K562 (cell line): ENCODE measurements around the gene SFXN3. TPM values are rescaled to one million over a fixed set of nuclear protein-coding genes. Genes with fewer than 3 reads are reported as not detected.

ENCODE experiments used
- ATAC-seq: fragments of 200-7000 bp; cut with Tn5 transposase; 3 replicates; pipeline ENCODE4 v1.9.1; 2020; ENCODE audit warnings: moderate library complexity
- BruUV-seq: library from RNA; stranded (reverse); fragments of 400-500 nt; replicated peaks from 2 replicates; lab custom pipeline; 2021; lab: Mats Ljungman, UMichigan
- CTCF ChIA-PET: fragments of 300-600 bp; formaldehyde crosslinking; extraction: SDS; loops from one replicate; lab custom pipeline; 2021; ENCODE audit warnings: low intra/inter-chr PET ratio; lab: Yijun Ruan, JAX
- POLR2A ChIA-PET: fragments of 300-600, 350-650 bp; sonication (Branson Sonifier 250); formaldehyde crosslinking; extraction: SDS; loops from one replicate; lab custom pipeline; 2021; ENCODE audit warnings: antibody characterized with exemption, inconsistent platforms; lab: Yijun Ruan, JAX
- DNase-seq, 4 experiments: peaks; one replicate each; pipeline versions ENCODE4 v3.0.0 to v3.0.0-alpha.2; 2011 to 2018; ENCODE audit warnings: low spot score in 3 of 4, mixed read lengths in 3 of 4; ENCODE audit errors: extremely low read depth in 1 of 4
- FAIRE-seq: peaks from 2 replicates; lab custom pipeline; 2011; peaks lifted over from hg19 to GRCh38; lab: Jason Lieb, UNC
- H2AFZ ChIP-seq: 2 replicates; pipeline ENCODE4 v1.6.0; 2011; ENCODE audit warnings: low read depth, low read length, control low read depth, inconsistent platforms
- H3K27ac ChIP-seq: fragments of 200-600 bp; 3 replicates; pipeline ENCODE4 v1.8.0; 2011; ENCODE audit warnings: low read depth, mild to moderate bottlenecking, control low read depth, inconsistent platforms, low read length, moderate library complexity, mixed read lengths; ENCODE audit errors: extremely low read depth
- H3K27me3 ChIP-seq, 2 experiments: fragments of 300-600 bp in 1 of 2; 2 replicates in 1 of 2; 3 replicates in 1 of 2; pipeline versions ENCODE4 v1.6.0 to v1.8.0; 2011; ENCODE audit warnings: inconsistent platforms in 2 of 2, low read length in 2 of 2, mild to moderate bottlenecking in 1 of 2, mixed read lengths in 1 of 2, moderate library complexity in 1 of 2; ENCODE audit not compliant: control insufficient read depth in 2 of 2, insufficient read depth in 2 of 2
- H3K36me3 ChIP-seq: fragments of 300-600 bp; 3 replicates; pipeline ENCODE4 v1.8.0; 2011; ENCODE audit warnings: mild to moderate bottlenecking, low read length, inconsistent platforms; ENCODE audit not compliant: control insufficient read depth, insufficient read depth
- H3K4me1 ChIP-seq, 2 experiments: fragments of 200-600 bp in 1 of 2; replicated peaks in 1 of 2; 2 replicates in 1 of 2; 3 replicates in 1 of 2; pipeline versions ENCODE4 v1.5.1 to v1.8.0; 2011; ENCODE audit warnings: inconsistent platforms in 2 of 2, low read length in 2 of 2, mild to moderate bottlenecking in 1 of 2, mixed read lengths in 1 of 2, moderate library complexity in 1 of 2; ENCODE audit not compliant: control insufficient read depth in 2 of 2, insufficient read depth in 2 of 2
- H3K4me2 ChIP-seq: 2 replicates; pipeline ENCODE4 v1.6.1; 2011; ENCODE audit warnings: low read length, control low read depth, inconsistent platforms, mixed read lengths; ENCODE audit not compliant: insufficient read depth
- H3K4me3 ChIP-seq: fragments of 200-600 bp; sonication (generic), shearing (Covaris generic); 2 replicates; pipeline ENCODE4 v1.5.1; 2016; ENCODE audit warnings: control low read depth, inconsistent platforms
- H3K79me2 ChIP-seq: fragments of 200-600 bp; 3 replicates; pipeline ENCODE4 v1.8.0; 2011; ENCODE audit warnings: low read length, inconsistent platforms; ENCODE audit not compliant: control insufficient read depth, insufficient read depth
- H3K9ac ChIP-seq, 2 experiments: 2 replicates each; pipeline versions ENCODE4 v1.6.0 to v1.6.1; 2011; ENCODE audit warnings: low read depth in 2 of 2, low read length in 2 of 2, control low read depth in 1 of 2, inconsistent platforms in 1 of 2, mild to moderate bottlenecking in 1 of 2, mixed read lengths in 1 of 2; ENCODE audit not compliant: insufficient read depth in 1 of 2
- H3K9me1 ChIP-seq: one replicate; pipeline ENCODE4 v1.6.0; 2011; ENCODE audit warnings: inconsistent platforms, mild to moderate bottlenecking, low read length, moderate library complexity; ENCODE audit not compliant: control insufficient read depth, insufficient read depth
- H3K9me3 ChIP-seq: replicated peaks from 2 replicates; pipeline ENCODE4 v1.5.1; 2011; ENCODE audit warnings: low read depth, low read length, inconsistent platforms; ENCODE audit not compliant: control insufficient read depth, insufficient read depth
- H4K20me1 ChIP-seq: replicated peaks from 2 replicates; pipeline ENCODE4 v1.6.1; 2011; ENCODE audit warnings: low read length, inconsistent platforms, mixed read lengths; ENCODE audit not compliant: control insufficient read depth, insufficient read depth
- BACH1 ChIP-seq: fragments of 200-800 bp; sonication (Bioruptor generic); IDR thresholded peaks from 2 replicates; pipeline ENCODE4 v1.6.1; 2016; ENCODE audit warnings: missing genetic modification characterization, missing compliant biosample characterization
- ETV1 ChIP-seq: fragments of 450-650 bp; conservative IDR thresholded peaks from 2 replicates; pipeline ENCODE4 v1.6.1; 2016; ENCODE audit warnings: missing genetic modification characterization, control low read depth, low read depth, missing compliant biosample characterization
- FOS ChIP-seq: IDR thresholded peaks from 3 replicates; pipeline ENCODE4 v1.6.1; 2011; ENCODE audit not compliant: insufficient read length; ENCODE audit errors: extremely low read depth
- FOSL1 ChIP-seq: fragments of 200-800 bp; sonication (Bioruptor generic); conservative IDR thresholded peaks from 2 replicates; pipeline ENCODE4 v1.6.1; 2016; ENCODE audit warnings: missing genetic modification characterization, missing compliant biosample characterization
- GATA2 ChIP-seq: sonication (generic); formaldehyde crosslinking; IDR thresholded peaks from 2 replicates; pipeline ENCODE4 v1.4.0; 2020; ENCODE audit warnings: mild to moderate bottlenecking, missing genetic modification reagents
- HBP1 ChIP-seq: fragments of 450-650 bp; formaldehyde crosslinking; IDR thresholded peaks from 2 replicates; pipeline ENCODE4 v1.4.0; 2022; ENCODE audit warnings: missing genetic modification characterization
- HDAC2 ChIP-seq: fragments of 450-650 bp; IDR thresholded peaks from 2 replicates; pipeline ENCODE4 v1.6.1; 2016; ENCODE audit warnings: mild to moderate bottlenecking
- HMGN3 ChIP-seq: IDR thresholded peaks from 2 replicates; pipeline ENCODE4 v1.6.1; 2011; ENCODE audit warnings: borderline replicate concordance, low read depth, mild to moderate bottlenecking, mixed read lengths, low read length; ENCODE audit not compliant: insufficient read length; ENCODE audit errors: extremely low read depth
- IRF9 ChIP-seq: fragments of 450-650 bp; IDR thresholded peaks from 2 replicates; pipeline ENCODE4 v1.6.1; 2016; ENCODE audit warnings: missing biosample characterization, missing genetic modification characterization
- MAFK ChIP-seq: IDR thresholded peaks from 2 replicates; pipeline ENCODE4 v1.6.1; 2011; ENCODE audit warnings: low read length, improper control_type of control experiment
- MYC ChIP-seq, 2 experiments: fragments of 250-450 bp in 1 of 2; sonication (Bioruptor Pico) in 1 of 2; IDR thresholded peaks; 2 replicates each; pipeline versions ENCODE4 v1.5.1 to v1.6.1; 2012 to 2021; ENCODE audit warnings: low read depth in 2 of 2, borderline replicate concordance in 1 of 2, improper control_type of control experiment in 1 of 2, low read length in 1 of 2, mild to moderate bottlenecking in 1 of 2, moderate library complexity in 1 of 2
- RBBP5 ChIP-seq: fragments of 200-600 bp; sonication (generic); IDR thresholded peaks from 2 replicates; pipeline ENCODE4 v1.6.1; 2012; ENCODE audit warnings: borderline replicate concordance, mild to moderate bottlenecking, low read length, control low read depth, inconsistent platforms; ENCODE audit not compliant: insufficient read depth, poor library complexity, severe bottlenecking
- SMAD4 ChIP-seq: fragments of 250-450 bp; sonication (Bioruptor Pico); conservative IDR thresholded peaks from 2 replicates; pipeline ENCODE4 v1.8.0; 2021; ENCODE audit warnings: inconsistent platforms, mild to moderate bottlenecking, moderate library complexity
- SMARCC2 ChIP-seq: fragments of 450-650 bp; IDR thresholded peaks from 2 replicates; pipeline ENCODE4 v1.6.1; 2017; ENCODE audit warnings: antibody characterized with exemption, moderate library complexity, mild to moderate bottlenecking, low read depth
- SREBF2 ChIP-seq: sonication (generic); formaldehyde crosslinking; IDR thresholded peaks from 2 replicates; pipeline ENCODE4 v1.4.0; 2020; ENCODE audit warnings: mild to moderate bottlenecking, missing genetic modification reagents
- THAP7 ChIP-seq: fragments of 250-450 bp; sonication (Bioruptor Pico); IDR thresholded peaks from 2 replicates; pipeline ENCODE4 v1.5.0; 2021
- ZBTB34 ChIP-seq: fragments of 250-450 bp; sonication (Bioruptor Pico); IDR thresholded peaks from 2 replicates; pipeline ENCODE4 v1.8.0; 2021; ENCODE audit warnings: mild to moderate bottlenecking, moderate library complexity
- WGBS: fragments of 100-300 bp; shearing (Covaris generic); methylation state at CpG from one replicate; pipeline ENCODE4 v1.1.6; 2016; ENCODE audit warnings: low coverage, mixed read lengths; ENCODE audit not compliant: insufficient coverage; ENCODE audit errors: missing lambda C conversion rate; 5-methylcytosine and 5-hydroxymethylcytosine counted together
- in situ Hi-C: fragments of 300-500 bp; cut with MboI; formaldehyde crosslinking; loops from 4 replicates; pipeline ENCODE4 v1.15.0; 2018; ENCODE audit warnings: inconsistent platforms, mixed read lengths
- intact Hi-C: fragments of 100-400 bp; cut with micrococcal nuclease; formaldehyde crosslinking; loops from 2 replicates; pipeline ENCODE4 v1.14.2; 2022
- polyA plus RNA-seq, 8 experiments: library from polyadenylated mRNA; depleted of rRNA in 4 of 8; stranded (reverse) in 5 of 8; unstranded in 3 of 8; fragments of >200 nt; fragmentation: Nextera tagmentation in 2 of 8; fragmentation: Illumina TruSeq in 1 of 8; extraction: Ambion mirVana in 2 of 8; extraction: Trizol in 1 of 8; gene quantifications; 2 replicates each; pipeline versions ENCODE4 v1.2.1 to v1.2.3, GENCODE V29; 2011 to 2014; ENCODE audit warnings: inconsistent platforms in 1 of 8, missing spikeins in 1 of 8
- total RNA-seq, 7 experiments: library from RNA; depleted of rRNA in 6 of 7; stranded (reverse); fragments of >200 nt in 6 of 7; fragmentation: Illumina TruSeq in 2 of 7; extraction: Trizol in 2 of 7; gene quantifications; 2 replicates each; pipeline versions ENCODE4 v1.2.1 to v1.2.3, GENCODE V29; 2011 to 2021; ENCODE audit warnings: low replicate concordance in 1 of 7

The SFXN3 gene
- total and polyA plus RNA-seq, 9 of the 15 experiments (the other 6 are each of a cell fraction or from before 2014, with no cell fraction given): 0.24 to 4.6 (median 0.86) TPM

GRCh38 chr10:101035916-101036702 lies 5.1 kb downstream of the SFXN3 start:
- Histone ChIP-seq H3K36me3 (no peaks in the 10 kb centered on the region), H2AFZ (no peak overlapping the region), H4K20me1 (no peaks in the 10 kb centered on the region), H3K9me3 (no peaks in the 10 kb centered on the region), H3K79me2 (no peaks in the 10 kb centered on the region), H3K4me2 (no peak overlapping the region), H3K27ac (no peak overlapping the region), H3K27me3 (no peaks in the 10 kb centered on the region), H3K4me1 (peaks cover 12 to 28% of the 10 kb centered on the region in 2 experiments; a peak in 4 of 5 replicates), H3K9ac (no peak overlapping the region; a peak in 1 of 4 replicates), H3K4me3 (no peak overlapping the region), H3K9me1 (no peaks in the 10 kb centered on the region)
- BruUV-seq: no TSS peak
- FAIRE-seq (no peak), ATAC-seq (no peak), DNase-seq (no peak)
- ChIA-PET CTCF (no interaction called here), POLR2A (interaction anchor here (0.6 kb wide), 2 partner anchors 15 to 140 kb away, joined by 3 to 4 read pairs; no protein-coding TSS in a partner anchor)
- 17% methylated on average over 6 of the region's 10 CpGs for WGBS
- intact Hi-C loops (loop anchor here (10.0 kb wide), 1 partner anchor 409 kb away; no protein-coding TSS in a partner anchor), in situ Hi-C loops (no loop called here)
- no peak for TF ChIP-seq FOSL1
- no peak for TF ChIP-seq FOS
- TF ChIP-seq HBP1 (CRISPR knock-in tag): no peak
- no peak for TF ChIP-seq IRF9
- no peak for TF ChIP-seq SMAD4
- TF ChIP-seq SMARCC2: no peak
- TF ChIP-seq MAFK: no peak
- no peak for TF ChIP-seq THAP7 (CRISPR knock-in tag)
- TF ChIP-seq ZBTB34 (CRISPR knock-in tag): no peak
- no peak for TF ChIP-seq HDAC2
- no peak for TF ChIP-seq SREBF2
- TF ChIP-seq MYC (IDR thresholded peaks at IDR 0.05; ENCODE audit: low read depth, low read length): no peak
- TF ChIP-seq MYC (CRISPR knock-in tag; IDR thresholded peaks at IDR 0.05; ENCODE audit: borderline replicate concordance, low read depth): no peak
- no peak for TF ChIP-seq GATA2 (CRISPR knock-in tag)
- no peak for TF ChIP-seq HMGN3
- no peak for TF ChIP-seq ETV1
- no peak for TF ChIP-seq RBBP5
- no peak for TF ChIP-seq BACH1 (tag)
